Left ventricle myocardium inferior (tissue), 1 donor: ENCODE results near the gene ANKRD6. TPM values are rescaled to one million over a fixed set of nuclear protein-coding genes. Genes with fewer than 3 reads are reported as not detected.

Experiments
- DNase-seq: peaks from one replicate; pipeline ENCODE4 v3.0.0-alpha.2; 2020
- H3K27ac ChIP-seq: fragments of 200-600 bp; replicated peaks from 2 replicates; pipeline ENCODE4 v1.8.0; 2021
- H3K27me3 ChIP-seq: fragments of 200-600 bp; 2 replicates; pipeline ENCODE4 v1.8.0; 2021; ENCODE audit warnings: low read depth
- H3K36me3 ChIP-seq: fragments of 200-600 bp; 2 replicates; pipeline ENCODE4 v1.8.0; 2021
- H3K4me1 ChIP-seq: fragments of 200-600 bp; 2 replicates; pipeline ENCODE4 v1.8.0; 2021
- H3K4me3 ChIP-seq: fragments of 200-600 bp; 2 replicates; pipeline ENCODE4 v1.8.0; 2021; ENCODE audit warnings: mild to moderate bottlenecking, moderate library complexity
- H3K9me3 ChIP-seq: fragments of 200-600 bp; replicated peaks from 2 replicates; pipeline ENCODE4 v1.8.0; 2021
- intact Hi-C: fragments of 100-400 bp; cut with micrococcal nuclease; formaldehyde crosslinking; loops from one replicate; pipeline ENCODE4 v1.11.0; 2022
- total RNA-seq: library from RNA; stranded (reverse); fragmentation: NEBNext Ultra II Directional; extraction: Animal tissue kit (Norgen Biotek cat#: 25700); gene quantifications from one replicate; pipeline ENCODE4 v1.2.1, GENCODE V29; 2021
- TF ChIP-seq, protein P1 (sequence below): fragments of 200-600 bp; IDR thresholded peaks from 2 replicates; pipeline ENCODE4 v1.8.0; 2021; ENCODE audit warnings: antibody characterized with exemption, mild to moderate bottlenecking, borderline replicate concordance
- donor health status: DM: no; HTN: yes; CAD: no; lungs with severe emphysema.

Gene ANKRD6
- total RNA-seq, 1 donor from 2014 or later, result 11.1 TPM

DNA sequence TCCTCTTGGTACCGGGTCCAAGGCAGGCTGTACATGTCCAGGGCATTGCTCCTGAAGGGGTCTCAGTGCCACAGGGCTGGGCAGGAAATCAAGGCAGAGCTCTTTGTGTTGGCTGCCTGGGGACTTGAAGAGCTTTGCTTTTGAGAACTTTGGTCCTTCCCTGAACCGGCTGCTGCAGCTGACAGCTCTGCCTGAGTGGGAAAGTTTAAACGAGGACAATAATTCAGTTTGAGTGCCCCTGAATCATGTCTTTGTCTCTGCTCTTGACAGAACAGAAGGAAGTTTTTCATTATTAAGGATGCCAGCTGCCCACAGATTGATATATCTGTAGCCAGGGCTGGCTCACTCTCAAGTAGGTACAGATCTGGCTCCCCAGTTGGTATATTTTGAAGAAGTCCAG, 56.1 kb downstream of the ANKRD6 start:
- TF ChIP-seq, protein P1, sequence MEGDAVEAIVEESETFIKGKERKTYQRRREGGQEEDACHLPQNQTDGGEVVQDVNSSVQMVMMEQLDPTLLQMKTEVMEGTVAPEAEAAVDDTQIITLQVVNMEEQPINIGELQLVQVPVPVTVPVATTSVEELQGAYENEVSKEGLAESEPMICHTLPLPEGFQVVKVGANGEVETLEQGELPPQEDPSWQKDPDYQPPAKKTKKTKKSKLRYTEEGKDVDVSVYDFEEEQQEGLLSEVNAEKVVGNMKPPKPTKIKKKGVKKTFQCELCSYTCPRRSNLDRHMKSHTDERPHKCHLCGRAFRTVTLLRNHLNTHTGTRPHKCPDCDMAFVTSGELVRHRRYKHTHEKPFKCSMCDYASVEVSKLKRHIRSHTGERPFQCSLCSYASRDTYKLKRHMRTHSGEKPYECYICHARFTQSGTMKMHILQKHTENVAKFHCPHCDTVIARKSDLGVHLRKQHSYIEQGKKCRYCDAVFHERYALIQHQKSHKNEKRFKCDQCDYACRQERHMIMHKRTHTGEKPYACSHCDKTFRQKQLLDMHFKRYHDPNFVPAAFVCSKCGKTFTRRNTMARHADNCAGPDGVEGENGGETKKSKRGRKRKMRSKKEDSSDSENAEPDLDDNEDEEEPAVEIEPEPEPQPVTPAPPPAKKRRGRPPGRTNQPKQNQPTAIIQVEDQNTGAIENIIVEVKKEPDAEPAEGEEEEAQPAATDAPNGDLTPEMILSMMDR, result no peak
- Histone ChIP-seq H3K4me3 (no peak overlapping the region), H3K36me3 (no peaks in the 10 kb centered on the region), H3K9me3 (no peaks in the 10 kb centered on the region), H3K27me3 (no peaks in the 10 kb centered on the region), H3K4me1 (peaks cover 26% of the 10 kb centered on the region), H3K27ac (no peak overlapping the region)
- intact Hi-C loops, result no loop called here
- DNase-seq, result no peak

- TF ChIP-seq, protein P1, result no peak
- H3K4me1 ChIP-seq, result peaks cover 12% of the 10 kb centered on the region
- DNase-seq, result no peak
Measured at GRCh38 chr6:89492025-89492640, 59.2 kb downstream of the ANKRD6 start.

DNA sequence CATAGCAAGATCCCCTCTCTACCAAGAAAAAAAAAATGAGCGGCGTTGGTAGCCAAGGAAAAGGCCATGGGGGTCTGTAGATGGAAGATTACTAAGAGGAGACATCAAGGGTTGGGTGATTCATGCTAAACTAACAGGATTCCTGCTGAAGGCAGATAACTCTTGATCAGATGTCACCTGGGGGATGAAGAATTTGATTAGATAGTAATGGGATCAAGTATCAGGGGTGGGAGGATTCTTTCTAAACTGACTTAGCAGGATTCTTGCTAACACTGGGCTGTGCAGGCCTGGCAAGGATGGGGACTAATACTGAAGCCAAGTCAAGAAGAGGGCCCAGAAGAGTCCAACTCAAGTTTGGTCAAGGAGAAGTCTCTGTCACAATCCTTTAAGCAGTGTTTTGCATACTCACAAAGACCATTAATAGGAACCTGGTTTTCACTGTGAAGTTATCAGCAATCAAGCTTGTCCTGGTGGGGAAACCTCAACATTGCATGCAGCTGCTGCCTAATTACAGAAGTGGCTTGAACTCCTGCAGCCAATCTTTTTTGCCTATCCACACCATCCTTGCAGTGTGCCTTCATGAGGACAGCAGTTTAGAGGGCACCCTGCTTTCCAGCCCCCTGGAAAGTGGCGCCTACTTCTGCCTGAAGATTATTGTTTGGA, 61.3 kb downstream of the ANKRD6 start:
- DNase-seq, result no peak
- TF ChIP-seq, protein P1, result no peak
- Histone ChIP-seq H3K36me3 (no peaks in the 10 kb centered on the region), H3K9me3 (no peaks in the 10 kb centered on the region), H3K27ac (no peak overlapping the region), H3K4me1 (peaks cover 6% of the 10 kb centered on the region), H3K4me3 (no peak overlapping the region), H3K27me3 (no peaks in the 10 kb centered on the region)
- intact Hi-C loops, result no loop called here

More at GRCh38 chr6:89492025-89492640, 59.2 kb downstream of the ANKRD6 start:
- Histone ChIP-seq H3K27me3 (no peaks in the 10 kb centered on the region), H3K36me3 (no peaks in the 10 kb centered on the region), H3K27ac (no peak overlapping the region), H3K4me3 (no peak overlapping the region), H3K9me3 (no peaks in the 10 kb centered on the region)
- intact Hi-C loops, result no loop called here

DNA sequence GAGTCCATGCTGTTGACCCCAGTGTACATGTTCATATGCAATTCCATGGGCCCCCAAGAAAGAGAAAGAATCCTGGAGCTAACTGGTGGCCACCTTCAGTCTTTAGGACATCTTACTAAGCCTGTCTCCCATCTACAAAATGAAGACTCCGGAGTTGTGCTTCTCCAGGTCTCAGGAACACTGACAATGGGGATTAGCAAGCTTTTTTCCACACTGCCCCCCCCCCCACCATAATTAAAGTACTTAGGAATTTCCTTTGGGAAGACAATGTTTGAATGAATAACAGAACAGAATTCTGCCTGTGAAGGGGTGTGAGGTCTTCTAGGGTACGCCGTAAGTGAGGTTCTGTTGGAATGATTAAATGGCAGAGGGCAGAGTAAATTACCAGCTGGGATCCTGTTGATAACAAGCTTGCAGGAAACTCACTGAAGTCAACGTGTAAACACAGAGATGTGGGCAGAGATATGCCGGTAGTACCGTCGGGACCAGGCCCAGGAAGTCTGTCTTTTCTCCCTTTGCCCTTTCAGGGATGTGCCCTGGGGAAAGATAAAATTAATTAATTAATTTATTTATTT, 63.1 kb downstream of the ANKRD6 start:
- Histone ChIP-seq H3K4me3 (no peak overlapping the region), H3K4me1 (peaks cover under 1% of the 10 kb centered on the region), H3K27ac (no peak overlapping the region), H3K27me3 (no peaks in the 10 kb centered on the region), H3K9me3 (no peaks in the 10 kb centered on the region), H3K36me3 (no peaks in the 10 kb centered on the region)
- intact Hi-C loops, result no loop called here
- TF ChIP-seq, protein P1, result no peak
- no peak for DNase-seq

DNA sequence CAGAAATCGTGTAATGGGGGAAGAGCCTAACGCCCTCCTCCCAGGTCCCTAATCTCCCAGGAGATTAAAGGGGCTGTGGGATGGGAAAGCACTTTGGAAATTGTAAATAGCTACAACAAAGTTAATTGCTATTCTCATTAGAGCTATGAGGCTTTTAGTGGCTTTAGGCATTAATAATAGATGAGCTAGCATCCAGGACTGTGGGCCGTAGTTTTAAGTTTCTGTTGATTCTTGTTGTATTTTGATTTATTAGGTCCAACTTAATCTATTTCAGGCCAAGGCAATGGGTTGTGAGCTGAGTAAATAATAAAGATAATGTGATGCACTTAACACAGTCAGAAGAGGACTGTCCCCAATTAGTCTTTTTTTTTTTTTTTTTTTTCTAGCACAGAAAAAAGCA, 67.7 kb downstream of the ANKRD6 start:
- Histone ChIP-seq H3K27ac (no peak overlapping the region), H3K9me3 (no peaks in the 10 kb centered on the region), H3K4me1 (no peaks in the 10 kb centered on the region), H3K4me3 (no peak overlapping the region), H3K36me3 (no peaks in the 10 kb centered on the region), H3K27me3 (no peaks in the 10 kb centered on the region)
- DNase-seq, result no peak
- TF ChIP-seq, protein P1, result no peak
- intact Hi-C loops, result no loop called here
